Adrenal gland (tissue), 5 donors: ENCODE measurements around the gene CRTAP.

Experiments used
- CTCF ChIP-seq, 6 experiments: fragments of 450-650 bp in 4 of 6; fragments of 200-600 bp in 2 of 6; sonication (generic) in 1 of 6; IDR thresholded peaks; 1 replicate in 5 of 6; 2 replicates in 1 of 6; pipeline versions ENCODE4 v1.5.1 to v1.8.0; 2016 to 2021; ENCODE audit warnings: antibody characterized with exemption in 6 of 6, mild to moderate bottlenecking in 2 of 6, moderate library complexity in 1 of 6
- POLR2A ChIP-seq, 2 donors: fragments of 450-650 bp; IDR thresholded peaks; one replicate each; pipeline ENCODE4 v1.6.1; 2017; ENCODE audit warnings: antibody characterized with exemption in 2 of 2, mild to moderate bottlenecking in 2 of 2, moderate library complexity in 1 of 2
- donor health status: DM: no; HTN: no; CAD: no.

DNA sequence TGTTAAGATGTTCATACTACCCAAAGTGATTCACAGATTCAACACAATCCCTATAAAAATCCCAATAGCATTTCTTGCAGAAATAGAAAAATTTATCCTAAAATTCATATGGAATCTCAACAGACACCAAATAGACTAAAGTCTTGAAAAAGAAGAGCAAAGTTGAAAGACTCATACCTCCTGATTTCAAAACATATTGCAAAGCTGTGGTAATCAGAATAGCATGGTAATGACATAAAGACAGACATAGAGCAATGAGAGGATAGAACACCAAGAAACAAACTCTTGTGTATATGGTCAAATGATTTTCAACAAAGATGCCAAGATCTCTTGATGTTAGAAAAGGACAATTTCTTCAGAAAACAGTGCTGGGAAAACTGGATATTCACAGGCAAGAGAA is 25.1 kb upstream of the CRTAP start:
- TF ChIP-seq CTCF (IDR thresholded peaks at IDR 0.05) (no peak), POLR2A (IDR thresholded peaks at IDR 0.05) (no peak)
